Right forelimb (tissue), 1 donor: Measurements from ENCODE around the gene AFG3L2.
"Not testable (repeated sequence)": the region's sequence is repeated elsewhere in the genome, so short reads cannot be mapped to it uniquely, and the experiment has no call there.

Source experiments
- DNase-seq: peaks from one replicate; pipeline ENCODE4 v3.0.0-alpha.2; 2018

The AFG3L2 gene

GRCh38 chr18:12376754-12377555 lies at the start of gene AFG3L2:
Gene AFG3L2 (minus strand): TSS chr18:12377227. CDS start chr18:12377082, 145 bp downstream.
- DNase-seq = peak; percentile 100

- no peak for DNase-seq
Observed at GRCh38 chr18:12424252-12424651, 47.2 kb upstream of the AFG3L2 start.

DNA sequence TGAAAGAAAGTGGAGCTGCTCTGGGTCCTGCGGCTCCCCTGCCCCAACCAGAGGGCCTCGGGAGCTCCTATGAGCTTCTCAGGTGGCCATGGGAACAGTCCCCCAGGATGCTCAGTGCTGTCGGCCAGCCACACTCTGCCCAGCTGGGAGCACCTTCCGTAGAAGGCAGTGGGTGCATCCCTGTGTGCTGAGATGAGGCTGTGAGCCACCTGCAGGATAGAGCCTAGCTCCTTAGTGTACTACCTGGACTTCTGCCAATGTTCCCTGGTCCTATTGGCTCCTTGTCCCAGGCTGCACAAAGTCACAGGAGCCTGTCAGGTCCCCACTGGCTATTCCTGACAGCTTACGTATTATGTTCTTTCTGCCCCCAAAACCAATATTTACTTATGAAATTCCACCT lies 46.8 kb upstream of the AFG3L2 start:
- DNase-seq = no peak

DNA sequence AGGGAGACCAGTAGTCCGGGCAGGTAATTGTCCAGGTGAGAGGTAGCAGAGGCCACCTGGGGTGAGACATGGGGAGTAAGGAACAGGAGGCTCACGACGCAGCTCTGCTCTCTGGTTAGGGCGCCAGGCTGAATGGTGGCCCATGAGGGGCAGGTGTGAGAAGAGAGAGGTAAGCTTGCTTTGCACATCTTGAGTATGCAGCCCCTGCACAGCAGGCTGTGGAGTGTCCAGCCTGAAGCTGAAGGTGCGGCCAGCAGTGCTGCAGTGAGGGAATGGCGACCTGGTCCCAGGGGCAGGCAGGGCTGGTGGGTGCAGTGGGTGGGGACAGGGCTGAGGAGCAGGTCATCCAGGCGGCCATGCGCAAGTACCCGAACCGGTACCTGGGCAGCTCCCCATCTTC lies 46.4 kb upstream of the AFG3L2 start:
- no peak for DNase-seq

GRCh38 chr18:12422936-12423335 lies 45.9 kb upstream of the AFG3L2 start:
- no peak for DNase-seq

- no peak for DNase-seq
Observed at GRCh38 chr18:12421732-12422131, 44.7 kb upstream of the AFG3L2 start.

GRCh38 chr18:12420821-12421421 lies 43.9 kb upstream of the AFG3L2 start:
- peak; percentile 67 for DNase-seq

DNA sequence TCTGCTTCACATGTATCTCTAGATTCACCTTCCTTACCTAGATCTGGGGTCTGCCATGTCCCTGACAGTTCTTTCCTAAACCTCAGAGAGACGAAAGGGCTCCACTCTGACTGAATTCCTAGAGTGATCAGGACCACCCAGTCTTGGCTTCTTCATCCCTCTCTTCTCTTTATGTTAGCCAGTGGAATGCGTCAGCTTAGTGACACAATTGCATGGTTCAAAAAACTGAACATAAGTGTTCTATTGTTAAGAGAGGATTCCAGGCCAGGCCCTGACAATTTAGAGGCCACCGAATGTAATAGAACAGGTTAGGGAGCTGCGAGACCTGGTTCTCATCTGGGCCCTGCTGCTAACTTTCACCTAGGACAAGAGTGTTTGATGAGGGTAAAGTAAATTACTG lies 40.7 kb upstream of the AFG3L2 start:
- DNase-seq = no peak

- DNase-seq = no peak
Observed at GRCh38 chr18:12416098-12416729, 39.2 kb upstream of the AFG3L2 start.

DNA sequence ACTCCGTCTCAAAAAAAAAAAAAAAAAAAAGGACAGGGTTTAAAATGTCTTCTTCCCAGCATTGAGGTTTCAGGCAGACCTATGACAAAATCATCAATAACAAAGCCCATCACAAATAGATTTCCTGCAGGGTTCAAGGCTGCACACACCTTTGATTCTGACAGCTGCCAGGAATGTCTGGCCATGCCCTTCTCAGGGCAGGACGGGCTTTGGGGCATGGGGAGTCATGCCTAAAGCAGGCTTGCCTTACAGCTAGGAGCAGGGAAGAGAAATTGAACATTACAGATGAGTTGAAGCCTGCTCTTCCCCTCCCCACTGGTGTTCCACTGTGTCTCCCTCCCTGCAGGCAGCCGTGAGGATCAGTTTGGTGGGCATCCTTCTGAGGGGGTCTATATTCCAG lies 34.4 kb upstream of the AFG3L2 start:
- DNase-seq = no peak

GRCh38 chr18:12410747-12411146 lies 33.7 kb upstream of the AFG3L2 start:
- not testable (repeated sequence) for DNase-seq

- DNase-seq = no peak
Observed at GRCh38 chr18:12410081-12410481, 33.1 kb upstream of the AFG3L2 start.

DNA sequence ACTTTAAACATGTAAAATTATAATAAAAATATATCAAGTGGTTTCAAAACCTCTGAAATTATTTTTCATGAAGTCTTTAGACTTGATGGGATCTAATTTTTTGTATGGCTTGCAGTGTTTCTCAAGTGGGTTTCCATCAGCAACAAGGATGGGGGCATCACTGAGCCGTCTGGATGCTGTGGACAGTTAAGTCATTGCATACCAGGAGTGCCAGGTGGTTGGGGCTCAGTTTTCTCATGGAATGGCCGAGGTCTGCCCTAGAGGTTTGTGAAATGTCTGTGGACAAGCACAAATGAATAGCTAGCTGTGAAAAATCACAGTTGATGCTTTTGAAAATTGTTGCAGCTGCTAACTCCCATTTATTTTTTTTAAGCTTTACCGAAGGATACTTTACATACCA lies 32.4 kb upstream of the AFG3L2 start:
- DNase-seq = no peak

GRCh38 chr18:12408247-12408869 lies 31.3 kb upstream of the AFG3L2 start:
- DNase-seq = no peak

GRCh38 chr18:12406371-12407111 lies 29.5 kb upstream of the AFG3L2 start:
- no peak for DNase-seq

GRCh38 chr18:12405066-12405465 lies 28.0 kb upstream of the AFG3L2 start:
- DNase-seq = no peak

- no peak for DNase-seq
Observed at GRCh38 chr18:12403601-12404506, 26.8 kb upstream of the AFG3L2 start.

DNA sequence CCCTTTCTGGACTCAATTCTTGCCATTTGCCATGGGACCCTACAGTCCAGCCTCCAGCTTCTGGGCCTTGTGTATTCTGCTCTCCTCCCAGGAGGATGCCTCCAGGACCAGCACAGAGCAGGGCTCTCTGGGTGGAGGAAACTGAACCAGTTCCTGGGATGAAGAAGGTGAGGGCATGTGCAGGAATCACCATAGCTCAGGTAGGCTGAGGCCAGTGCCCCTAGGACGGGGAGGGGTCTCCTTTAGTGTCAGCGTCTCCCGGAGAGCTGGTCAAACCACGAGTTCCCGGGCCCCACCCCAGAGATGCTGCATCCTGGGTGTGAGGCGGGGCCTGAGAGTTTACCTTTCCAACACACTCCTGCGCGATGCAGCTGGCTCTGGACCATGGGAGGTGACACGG lies 24.9 kb upstream of the AFG3L2 start:
- no peak for DNase-seq

- DNase-seq = no peak
Observed at GRCh38 chr18:12399231-12399630, 22.2 kb upstream of the AFG3L2 start.

- DNase-seq = no peak
Observed at GRCh38 chr18:12398625-12399024, 21.6 kb upstream of the AFG3L2 start.

- DNase-seq = no peak
Observed at GRCh38 chr18:12397793-12398192, 20.8 kb upstream of the AFG3L2 start.

DNA sequence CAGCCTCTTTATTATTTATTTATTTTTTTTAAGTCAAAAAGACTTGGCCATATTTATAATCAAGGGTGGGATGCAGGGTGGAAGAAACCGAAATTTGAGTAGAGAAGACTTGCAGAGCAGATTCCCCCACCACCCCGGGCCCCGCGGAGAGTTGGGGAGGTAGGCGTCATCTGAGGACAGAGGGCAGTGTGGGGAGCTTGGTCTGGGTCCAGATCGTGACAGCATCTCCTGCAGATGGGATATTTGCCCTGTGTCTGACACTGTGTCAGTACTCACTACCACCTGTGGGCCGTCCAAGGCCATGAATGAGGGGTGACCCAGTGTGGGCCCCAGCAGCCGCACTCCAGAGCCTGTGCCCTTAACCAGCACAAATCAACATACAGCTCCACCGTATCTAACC lies 20.2 kb upstream of the AFG3L2 start:
- no peak for DNase-seq
